NCI-H82 treated with DMSO at 0.1 percent for 48 hours (cell line): ENCODE data around the gene AP2M1.
A peak's percentile ranks its signal among the peaks of the same experiment; 100 is the strongest.

ENCODE experiments used
- DNase-seq: peaks from one replicate; lab custom pipeline; 2025; ENCODE audit not compliant: unreplicated experiment; lab: John Stamatoyannopoulos, UW

Gene AP2M1

DNA sequence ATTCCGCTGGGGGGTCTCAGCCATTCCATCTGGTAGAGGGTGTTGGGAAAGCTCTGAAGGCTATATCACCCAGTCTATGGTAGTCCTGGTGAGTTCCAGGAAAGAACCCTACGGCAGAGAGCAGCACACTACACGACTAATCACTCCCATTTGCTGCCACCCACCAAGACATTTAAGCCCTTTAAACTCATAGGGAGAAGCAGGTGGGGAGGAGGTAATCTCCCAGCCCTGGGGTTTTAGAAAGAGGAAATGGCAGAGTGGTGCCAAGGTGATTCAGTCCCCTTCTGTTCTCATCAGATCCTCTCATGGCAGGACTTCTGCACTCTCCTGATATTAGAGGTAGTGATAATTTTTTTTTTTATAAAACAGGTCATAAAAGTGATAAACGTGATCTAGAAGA is 44.2 kb downstream of the AP2M1 start:
- DNase-seq = peak; percentile 65

DNA sequence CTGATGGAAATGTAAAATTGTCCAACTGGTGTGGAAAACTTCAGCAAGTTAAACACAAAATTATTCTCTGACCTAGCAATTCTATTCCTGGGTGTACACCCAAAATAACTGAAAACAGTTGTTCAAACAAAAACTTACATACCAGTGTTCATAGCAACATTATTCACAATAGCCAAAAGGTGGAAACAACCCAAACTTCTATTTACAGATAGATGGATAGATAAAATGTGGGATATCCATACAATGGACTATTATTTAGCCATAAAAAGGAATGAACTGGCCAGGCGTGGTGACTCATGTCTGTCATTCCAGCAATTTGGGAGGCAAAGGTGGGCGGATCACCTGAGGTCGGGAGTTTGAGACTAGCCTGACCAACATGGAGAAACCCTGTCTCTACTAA is 47.9 kb downstream of the AP2M1 start:
- no peak for DNase-seq

DNA sequence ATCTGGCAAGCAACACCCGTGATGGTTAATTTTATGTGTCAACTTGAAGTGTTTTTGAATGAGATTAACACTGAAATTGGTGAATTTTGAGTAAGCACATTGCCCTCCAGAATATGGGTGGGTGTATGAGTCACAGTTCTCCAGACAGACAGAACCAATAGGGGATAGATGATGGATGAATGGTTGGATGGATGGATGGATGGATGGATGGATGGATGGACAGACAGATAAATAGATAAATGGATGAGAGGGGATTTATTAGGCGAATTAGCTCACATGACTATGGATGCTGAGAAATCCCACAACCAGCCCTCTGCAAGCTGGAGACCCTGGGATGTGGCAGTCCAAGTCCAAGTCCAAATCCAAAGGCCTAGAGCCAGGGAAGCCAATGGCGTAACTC is 49.3 kb downstream of the AP2M1 start:
- DNase-seq = no peak

DNA sequence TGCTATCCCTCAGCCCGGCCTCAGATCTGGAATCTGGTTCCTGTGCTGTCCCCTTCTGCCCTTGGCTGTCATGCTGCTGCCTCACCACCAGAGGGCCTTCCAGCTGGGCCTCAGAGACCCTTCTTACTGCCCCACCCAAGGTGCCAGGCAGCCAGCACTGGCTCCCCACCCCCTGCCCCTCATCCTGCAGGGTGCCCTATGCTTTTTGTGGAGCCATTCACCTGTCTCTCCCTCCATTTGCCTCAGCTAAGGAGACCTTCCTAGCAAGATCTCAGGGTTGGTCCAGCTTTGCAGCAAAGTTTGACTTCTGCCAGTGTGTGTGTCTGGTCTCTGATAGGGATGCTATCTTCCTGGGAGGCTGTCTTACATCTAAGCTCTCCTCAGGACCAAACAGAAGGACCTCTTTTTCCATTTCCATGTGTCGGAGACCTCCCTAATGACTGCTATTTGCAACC is 52.9 kb downstream of the AP2M1 start:
- no peak for DNase-seq

DNA sequence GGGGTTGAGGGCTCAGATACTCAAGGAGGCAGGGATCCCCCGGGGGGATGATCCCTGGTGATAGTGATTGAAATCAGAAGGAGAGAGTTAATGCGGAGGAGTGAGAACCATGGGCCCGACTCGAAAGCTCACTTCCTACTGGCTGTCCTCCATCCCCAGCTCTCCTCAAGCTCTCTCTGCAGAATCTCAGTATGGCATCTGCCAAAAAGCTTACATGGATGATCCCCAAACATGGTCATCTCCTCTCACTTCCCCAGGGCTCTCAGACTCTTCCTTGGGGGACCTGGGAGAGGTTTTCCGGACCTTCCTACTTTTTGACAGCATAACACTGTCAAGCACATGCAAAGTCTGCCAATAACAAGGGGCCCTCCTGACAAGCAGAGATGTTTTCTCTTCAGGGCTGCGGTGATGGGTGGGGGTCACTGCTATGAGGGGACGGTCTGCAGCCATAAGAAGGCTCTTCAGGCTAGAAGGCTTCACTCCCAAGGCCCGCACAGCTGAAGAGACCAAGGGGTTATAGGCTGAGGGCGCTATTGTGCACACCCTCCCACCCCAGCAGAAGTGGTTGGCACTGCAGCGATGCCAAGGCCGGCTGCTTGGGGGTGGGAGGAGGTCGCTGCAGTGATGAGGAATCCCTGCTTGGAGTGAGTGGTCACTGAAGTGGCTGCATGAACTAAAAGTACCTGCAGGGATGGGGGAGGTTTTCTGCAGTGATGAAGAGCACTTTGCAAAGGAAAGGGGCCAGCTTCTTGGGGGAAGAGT is 53.9 kb downstream of the AP2M1 start:
- DNase-seq = no peak

DNA sequence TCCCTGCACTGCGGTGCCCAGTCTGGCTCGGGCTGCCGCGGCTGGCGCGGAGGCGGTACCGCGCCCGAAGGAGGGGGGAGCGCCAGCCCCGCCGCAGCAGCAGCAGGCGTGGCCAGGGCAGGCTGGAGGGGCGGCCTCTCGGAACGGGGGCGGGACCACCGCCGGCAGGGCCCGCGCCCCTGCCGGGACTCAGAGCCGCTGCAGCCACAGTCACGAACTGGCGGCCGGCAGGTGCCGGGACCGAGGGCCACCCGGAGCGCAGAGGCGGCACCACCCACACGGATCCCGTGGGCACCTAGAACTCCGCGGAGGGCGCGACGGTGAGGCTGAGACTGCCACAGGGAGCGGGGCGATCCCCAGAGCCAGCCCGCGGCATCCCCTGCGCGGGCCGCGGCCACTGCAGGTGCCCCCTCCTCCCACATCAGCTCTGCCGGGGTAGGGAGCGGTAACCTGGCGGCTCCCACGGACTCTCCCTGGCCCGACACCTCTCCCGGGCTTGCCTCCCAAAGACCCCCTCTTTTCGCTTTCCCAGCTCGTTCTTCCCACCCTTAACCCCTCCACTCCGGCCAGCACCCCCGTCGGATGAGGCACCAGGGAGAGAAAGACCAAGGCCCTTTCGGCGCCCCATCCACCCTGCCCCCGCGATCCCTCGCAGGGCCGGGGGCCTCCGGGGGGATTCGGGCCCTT is 54.9 kb downstream of the AP2M1 start, which contains the start of gene VWA5B2:
VWA5B2 (plus strand) TSS at position 192 of the 687 bp plus-strand sequence. CDS start 944 bp downstream, outside the sequence.
- peak; percentile 53 for DNase-seq

DNA sequence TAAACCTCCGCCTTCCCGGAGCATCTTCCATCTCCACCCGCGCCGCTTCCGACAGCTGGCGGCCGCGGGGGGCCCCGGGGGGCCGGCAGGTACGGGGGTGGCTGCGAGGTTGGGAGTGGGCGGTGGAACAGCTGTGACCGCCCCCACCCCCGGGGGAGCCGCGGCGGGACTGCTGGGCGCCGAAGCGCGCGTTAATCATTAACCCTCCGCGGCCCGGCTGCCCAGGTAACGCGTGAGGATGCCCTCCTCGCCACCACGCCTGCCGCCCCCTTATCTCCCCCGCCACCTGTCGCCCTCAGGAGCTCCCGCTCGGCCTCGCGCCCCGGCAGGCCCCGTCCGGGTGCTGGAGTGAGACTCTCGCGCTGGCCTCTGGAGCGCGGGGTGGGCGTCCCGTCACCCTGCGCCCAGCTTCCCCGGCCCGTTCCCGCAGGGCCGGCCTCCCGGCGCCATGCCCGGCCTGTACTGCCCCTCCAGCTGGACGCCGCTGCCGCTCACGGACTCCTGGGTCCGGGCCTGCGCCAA is 55.5 kb downstream of the AP2M1 start:
- DNase-seq = no peak

DNA sequence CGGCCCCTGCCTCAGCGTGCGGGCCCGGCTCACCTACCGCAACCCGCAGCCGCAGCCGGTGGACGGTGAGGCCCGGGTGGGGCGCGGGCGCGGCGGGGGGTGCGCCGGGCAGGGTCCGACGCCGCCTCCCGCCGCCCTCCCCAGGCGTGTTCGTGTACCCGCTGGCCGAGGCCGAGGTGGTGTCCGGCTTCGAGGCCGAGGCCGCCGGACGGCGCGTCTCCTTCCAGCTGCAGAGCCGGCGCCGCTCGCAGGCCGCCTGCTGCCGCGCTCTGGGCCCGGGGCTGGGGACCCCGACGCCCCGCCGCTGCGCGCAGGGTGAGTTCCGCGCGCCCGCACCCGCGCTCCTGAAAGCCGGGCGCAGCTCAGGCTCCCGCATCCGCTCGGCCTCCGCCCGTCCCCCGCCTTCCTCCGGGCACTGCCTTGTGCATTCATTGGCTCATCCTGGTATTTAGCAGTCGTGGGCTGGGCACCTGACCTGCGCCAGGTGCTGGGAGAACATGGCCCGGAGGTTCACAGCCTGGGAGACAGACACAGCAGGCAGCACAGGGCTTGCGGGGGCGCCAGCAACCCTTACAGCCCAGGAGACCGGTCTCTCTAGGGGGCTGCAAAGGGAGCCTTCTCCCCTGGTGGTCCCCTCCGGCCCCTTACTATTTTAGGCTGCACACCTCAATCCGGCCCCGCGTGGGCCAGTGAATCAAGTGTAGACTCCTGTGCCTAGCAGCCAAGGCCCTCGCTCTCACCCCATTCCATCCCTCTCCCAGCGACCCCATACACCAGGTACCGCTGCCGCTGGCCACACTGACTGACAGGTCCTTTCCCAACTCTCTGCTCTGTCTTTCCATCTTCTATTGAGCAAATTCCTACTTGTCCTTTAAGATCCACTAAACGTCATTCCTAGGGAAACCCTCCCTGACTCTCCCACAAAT is 56.2 kb downstream of the AP2M1 start:
- no peak for DNase-seq

DNA sequence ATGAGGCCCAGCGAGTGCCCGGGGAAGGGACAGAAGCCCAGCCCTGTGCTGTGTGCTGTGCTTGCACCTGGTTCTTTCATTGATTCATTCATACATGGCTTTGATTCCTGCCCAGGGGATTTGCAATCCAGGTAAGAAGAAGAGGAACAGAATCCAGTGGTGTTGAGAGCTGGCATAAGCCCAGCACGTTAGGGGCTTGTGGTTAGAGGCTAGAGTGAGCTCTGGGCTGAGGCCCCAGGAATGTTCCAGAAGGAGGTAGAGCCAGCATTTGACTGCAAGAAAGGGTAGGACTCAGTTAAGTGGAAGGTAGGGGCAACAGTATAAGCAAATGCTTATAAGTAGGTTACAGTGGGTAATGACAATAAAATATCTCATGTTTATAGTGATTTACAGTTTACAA is 57.0 kb downstream of the AP2M1 start:
- no peak for DNase-seq

DNA sequence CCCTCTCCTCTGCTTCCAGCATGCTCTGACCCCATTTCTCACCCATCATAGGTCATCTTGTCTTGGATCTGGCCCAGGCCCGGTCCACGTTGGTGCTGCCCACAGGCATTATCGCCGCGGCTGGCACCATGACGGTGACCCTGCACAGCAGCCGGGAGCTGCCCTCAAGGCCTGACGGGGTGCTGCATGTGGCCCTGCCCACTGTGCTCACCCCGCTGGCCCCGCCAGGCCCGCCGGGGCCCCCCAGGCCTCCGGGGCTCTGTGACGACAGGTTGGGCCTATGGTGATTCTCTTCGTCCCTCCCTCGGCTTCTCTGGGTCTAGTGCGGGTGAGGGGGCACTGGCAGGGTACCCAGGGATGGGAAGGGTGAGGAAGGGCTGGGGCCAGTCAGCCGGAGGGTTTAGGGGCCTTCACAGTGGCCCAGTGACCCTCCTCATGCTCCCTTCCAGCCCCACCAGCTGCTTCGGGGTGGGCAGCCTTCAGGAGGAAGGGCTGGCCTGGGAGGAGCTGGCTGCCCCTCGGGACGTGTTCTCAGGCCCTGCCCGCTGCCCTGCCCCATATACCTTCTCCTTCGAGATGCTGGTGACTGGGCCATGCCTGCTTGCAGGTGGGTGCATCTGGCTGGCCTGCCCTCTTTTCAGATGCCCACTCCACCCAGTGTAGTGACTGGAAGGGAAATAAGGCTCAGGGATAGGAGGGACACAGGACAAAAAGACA is 58.6 kb downstream of the AP2M1 start:
- DNase-seq = no peak
